ENCODE measurements around the gene ARFGAP1. TPM values are rescaled to one million over a fixed set of nuclear protein-coding genes. Genes with fewer than 3 reads are reported as not detected.

ARFGAP1 gene
- total RNA-seq = 32.7 and 68.0 TPM in 2 replicates

DNA sequence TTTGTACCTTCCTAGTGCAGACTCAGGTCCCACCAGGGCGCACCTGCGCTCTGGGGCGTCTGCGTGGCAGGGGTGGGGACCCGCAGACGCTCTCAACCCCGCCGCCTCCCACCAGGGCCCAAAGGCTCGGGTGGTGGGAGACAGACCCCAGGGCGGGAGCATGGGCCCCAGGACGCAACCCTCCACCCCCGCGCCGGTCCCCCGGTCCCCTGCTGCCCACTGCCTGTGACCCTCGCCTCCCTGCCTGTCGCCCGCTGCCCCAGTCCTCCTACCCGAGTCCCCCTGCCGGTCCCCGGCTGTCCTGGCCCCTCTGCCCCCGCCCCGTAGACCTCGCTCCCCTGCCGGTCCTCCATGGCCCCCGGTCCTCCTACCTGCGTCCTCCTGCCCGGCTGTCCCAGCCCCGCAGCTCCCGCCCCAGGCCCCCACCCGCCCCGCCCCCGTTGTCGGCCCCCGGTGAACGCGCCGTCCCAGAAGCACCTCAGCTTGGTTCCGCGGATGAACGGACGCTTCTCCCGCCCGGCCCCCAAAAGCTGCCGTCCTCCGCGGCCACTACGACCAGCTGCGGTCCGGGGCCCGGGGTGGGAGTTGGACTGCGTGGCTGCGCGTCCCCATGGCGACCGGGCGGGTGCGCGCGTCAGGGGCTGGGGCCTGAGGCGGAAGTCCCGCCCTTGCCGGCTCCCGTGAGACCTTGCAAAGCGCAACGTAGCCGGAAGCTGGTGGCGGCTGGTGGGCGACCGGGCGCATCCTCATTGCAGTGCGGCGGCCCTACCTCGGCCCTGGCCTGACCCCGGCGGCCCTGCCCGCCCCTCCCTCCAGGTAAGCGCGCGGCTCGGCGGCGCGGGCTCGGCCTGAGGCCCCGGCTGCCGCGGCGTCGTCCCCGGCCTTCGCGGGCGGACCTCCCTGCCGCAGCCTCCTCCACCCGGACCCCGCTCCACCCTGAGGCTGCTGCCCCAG, at the start of gene ARFGAP1:
Gene ARFGAP1 (plus strand): TSS at position 709 of the 954 bp plus-strand sequence. CDS start 2,768 bp downstream, outside the sequence.

DNA sequence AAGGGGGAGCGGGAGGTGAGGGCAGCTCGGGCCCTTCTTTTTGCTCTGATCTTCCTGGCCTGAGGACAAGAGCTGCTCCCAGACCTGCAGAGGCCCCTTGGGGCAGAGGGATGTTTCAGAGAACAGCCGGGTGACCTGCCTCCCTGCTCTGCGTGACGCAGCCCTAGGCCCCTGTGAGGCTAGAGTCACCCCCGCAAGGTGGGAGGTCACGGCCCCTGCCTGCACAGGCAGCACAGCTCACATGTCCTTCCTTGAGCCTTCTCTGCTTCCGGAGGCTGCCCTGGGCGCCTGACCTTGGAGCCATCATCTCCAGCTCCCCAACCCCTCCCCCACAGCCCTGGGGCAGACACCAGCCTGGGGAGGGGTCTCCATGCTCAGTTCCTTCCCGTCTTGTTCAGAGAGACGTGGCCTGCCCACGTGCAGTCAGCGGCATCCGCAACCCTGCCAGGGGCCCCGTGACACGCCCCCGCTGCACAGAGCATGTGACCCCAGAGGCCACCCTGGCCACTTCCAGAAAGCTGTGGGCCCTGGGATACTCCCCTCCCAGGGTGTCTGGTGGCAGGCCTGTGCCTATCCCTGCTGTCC, 37.1 kb upstream of the ARFGAP1 start, which contains the start of gene BIRC7:
Gene BIRC7 (plus strand): TSS at position 507 of the 585 bp plus-strand sequence. CDS start 192 bp downstream, outside the sequence.

DNA sequence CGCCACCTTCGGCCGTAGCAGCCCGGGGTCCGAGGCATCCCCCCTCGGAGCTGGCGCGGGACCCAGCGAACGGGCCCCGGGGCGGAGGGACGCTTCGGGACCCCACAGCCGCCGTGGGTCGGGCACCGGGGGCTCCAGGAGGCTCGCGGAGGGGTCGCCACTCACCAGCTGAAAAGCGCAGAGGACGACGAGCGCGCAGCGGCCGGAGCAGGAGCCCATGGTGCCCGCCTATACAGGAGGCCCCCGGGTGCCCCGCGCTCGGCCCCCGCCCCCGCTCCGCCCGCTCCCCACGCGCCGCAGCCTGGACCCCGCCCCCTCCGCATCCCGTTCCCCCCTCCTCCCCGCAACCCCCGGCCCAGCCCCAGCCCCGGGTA, 18.4 kb upstream of the ARFGAP1 start, which contains the start of gene NKAIN4:
Gene NKAIN4 (minus strand): TSS at position 232 of the 374 bp plus-strand sequence. CDS start 13 bp downstream, at position 219.

GRCh38 chr20:63292904-63293303, 20.3 kb downstream of the ARFGAP1 start, which contains the start of gene COL20A1:
COL20A1 (plus strand) TSS chr20:63293186; CDS start chr20:63295108, 1,922 bp downstream.

Other genes starting within 250 kb of the ARFGAP1 start
- 15.1 and 28.6 TPM in 2 replicates for gene YTHDF1, start 56.7 kb upstream of the ARFGAP1 start, total RNA-seq
- gene BIRC7, start 36.9 kb upstream of the ARFGAP1 start, total RNA-seq = not detected in 2 replicates
- not detected in 2 replicates for gene NKAIN4, start 18.4 kb upstream of the ARFGAP1 start, total RNA-seq
- not detected in 2 replicates for gene COL20A1, start 20.4 kb downstream of the ARFGAP1 start, total RNA-seq
- gene CHRNA4, start 88.5 kb downstream of the ARFGAP1 start, total RNA-seq = 0.06 TPM in 1 of 2 replicates, not detected in the other
- not detected in 2 replicates for gene KCNQ2, start 199.8 kb downstream of the ARFGAP1 start, total RNA-seq
- 0.49 and 27.1 TPM in 2 replicates for gene EEF1A2, start 226.3 kb downstream of the ARFGAP1 start, total RNA-seq
- 10.7 and 13.3 TPM in 2 replicates for gene PPDPF, start 248.0 kb downstream of the ARFGAP1 start, total RNA-seq